NCI-H1694 (cell line): ENCODE measurements around the gene HBZ.
"Not testable (repeated sequence)": the region's sequence is repeated elsewhere in the genome, so short reads cannot be mapped to it uniquely, and the experiment has no call there.

Experiments used
- DNase-seq: peaks from one replicate; lab custom pipeline; 2025; lab: John Stamatoyannopoulos, UW

HBZ gene

GRCh38 chr16:179211-180092, 27.0 kb downstream of the HBZ start:
- no peak for DNase-seq

DNA sequence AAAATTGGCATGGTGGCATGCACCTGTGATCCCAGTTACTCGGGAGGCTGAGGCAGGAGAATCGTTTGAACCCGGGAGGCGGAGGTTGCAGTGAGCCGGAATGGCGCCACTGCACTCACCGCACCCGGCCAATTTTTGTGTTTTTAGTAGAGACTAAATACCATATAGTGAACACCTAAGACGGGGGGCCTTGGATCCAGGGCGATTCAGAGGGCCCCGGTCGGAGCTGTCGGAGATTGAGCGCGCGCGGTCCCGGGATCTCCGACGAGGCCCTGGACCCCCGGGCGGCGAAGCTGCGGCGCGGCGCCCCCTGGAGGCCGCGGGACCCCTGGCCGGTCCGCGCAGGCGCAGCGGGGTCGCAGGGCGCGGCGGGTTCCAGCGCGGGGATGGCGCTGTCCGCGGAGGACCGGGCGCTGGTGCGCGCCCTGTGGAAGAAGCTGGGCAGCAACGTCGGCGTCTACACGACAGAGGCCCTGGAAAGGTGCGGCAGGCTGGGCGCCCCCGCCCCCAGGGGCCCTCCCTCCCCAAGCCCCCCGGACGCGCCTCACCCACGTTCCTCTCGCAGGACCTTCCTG, 27.7 kb downstream of the HBZ start, which contains the start of gene HBQ1:
HBQ1 (plus strand) TSS at position 359 of the 575 bp plus-strand sequence; CDS start at position 387, 28 bp downstream.
- no peak for DNase-seq

DNA sequence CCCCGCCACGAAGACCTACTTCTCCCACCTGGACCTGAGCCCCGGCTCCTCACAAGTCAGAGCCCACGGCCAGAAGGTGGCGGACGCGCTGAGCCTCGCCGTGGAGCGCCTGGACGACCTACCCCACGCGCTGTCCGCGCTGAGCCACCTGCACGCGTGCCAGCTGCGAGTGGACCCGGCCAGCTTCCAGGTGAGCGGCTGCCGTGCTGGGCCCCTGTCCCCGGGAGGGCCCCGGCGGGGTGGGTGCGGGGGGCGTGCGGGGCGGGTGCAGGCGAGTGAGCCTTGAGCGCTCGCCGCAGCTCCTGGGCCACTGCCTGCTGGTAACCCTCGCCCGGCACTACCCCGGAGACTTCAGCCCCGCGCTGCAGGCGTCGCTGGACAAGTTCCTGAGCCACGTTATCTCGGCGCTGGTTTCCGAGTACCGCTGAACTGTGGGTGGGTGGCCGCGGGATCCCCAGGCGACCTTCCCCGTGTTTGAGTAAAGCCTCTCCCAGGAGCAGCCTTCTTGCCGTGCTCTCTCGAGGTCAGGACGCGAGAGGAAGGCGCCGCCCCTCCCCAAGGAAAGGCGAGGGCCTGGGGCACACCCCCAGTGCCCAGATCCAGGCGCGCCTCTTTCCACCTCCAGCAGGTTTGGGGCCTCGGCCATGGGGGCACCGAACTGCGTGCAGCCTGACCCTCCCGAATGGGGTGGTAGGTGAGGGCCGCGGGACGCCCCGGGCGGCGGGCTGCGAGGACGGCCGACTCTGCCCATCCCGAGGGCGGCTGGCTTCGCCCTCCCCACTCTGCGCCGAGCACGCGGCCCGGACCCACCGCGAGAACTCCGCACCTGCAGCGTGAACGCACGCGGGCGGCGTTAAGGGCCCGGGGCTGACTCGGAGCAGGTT, 28.5 kb downstream of the HBZ start:
- DNase-seq, result peak; percentile 24

- DNase-seq, result no peak
Observed at GRCh38 chr16:181565-182021, 29.1 kb downstream of the HBZ start.

DNA sequence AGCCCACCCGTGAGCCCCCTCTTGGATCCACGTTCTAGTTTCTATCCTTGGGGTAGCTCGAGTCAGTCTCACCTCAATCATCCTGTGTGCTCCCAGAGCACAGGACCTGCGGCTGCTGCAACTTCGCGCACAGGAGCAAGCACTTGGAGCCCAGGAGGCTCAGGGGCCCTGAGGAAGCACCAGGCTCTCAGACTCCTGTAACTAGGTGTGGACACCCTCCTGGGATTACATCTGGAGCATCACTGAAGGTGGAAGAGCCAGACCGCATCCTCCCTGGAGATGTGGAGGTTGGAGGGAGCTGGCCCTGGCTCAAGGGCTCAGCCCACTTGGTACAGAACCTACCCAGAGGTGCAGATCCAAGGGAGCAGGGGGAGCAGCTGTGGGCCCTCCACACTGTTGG, 30.6 kb downstream of the HBZ start:
- DNase-seq, result no peak

DNA sequence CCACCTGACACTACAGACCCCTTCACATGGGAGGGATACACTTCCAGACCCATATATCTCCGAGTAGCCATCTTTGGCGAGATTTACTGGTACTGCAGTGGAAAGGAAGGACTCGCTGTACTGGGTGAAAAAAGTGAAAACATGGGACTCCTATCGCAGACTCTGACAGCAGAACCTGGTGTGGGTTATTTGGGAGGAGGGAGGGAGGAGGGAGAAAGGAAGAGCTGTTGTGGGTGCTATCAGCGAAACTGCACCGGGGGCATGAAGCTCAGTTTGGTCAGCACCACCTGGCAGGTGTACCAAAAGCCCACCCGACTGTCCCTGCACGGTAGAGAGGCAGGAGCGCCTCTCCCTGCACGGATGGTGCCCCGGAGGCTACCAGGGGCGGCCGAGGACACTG, 32.8 kb downstream of the HBZ start:
- no peak for DNase-seq

- no peak for DNase-seq
Observed at GRCh38 chr16:185691-186090, 33.2 kb downstream of the HBZ start.

DNA sequence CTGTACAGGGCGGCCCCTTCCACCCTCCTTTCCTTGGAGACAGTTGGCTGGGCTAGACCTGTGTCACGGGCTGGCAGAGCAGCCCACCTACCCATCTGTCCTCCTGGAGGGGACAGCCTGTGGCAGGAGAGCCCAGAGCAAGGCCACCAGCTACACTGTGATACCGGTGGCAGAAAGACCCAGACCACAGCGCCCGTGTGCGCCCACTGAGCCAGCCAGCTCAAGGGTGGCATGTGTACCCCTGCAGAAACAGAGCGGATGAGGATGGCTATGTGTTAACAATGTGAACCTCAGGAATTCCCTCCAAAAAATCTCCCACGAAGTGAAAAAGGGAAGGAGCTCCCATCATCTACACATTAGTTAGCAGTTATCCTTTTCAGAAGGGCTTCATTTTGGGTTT, 34.9 kb downstream of the HBZ start:
- DNase-seq, result no peak

DNA sequence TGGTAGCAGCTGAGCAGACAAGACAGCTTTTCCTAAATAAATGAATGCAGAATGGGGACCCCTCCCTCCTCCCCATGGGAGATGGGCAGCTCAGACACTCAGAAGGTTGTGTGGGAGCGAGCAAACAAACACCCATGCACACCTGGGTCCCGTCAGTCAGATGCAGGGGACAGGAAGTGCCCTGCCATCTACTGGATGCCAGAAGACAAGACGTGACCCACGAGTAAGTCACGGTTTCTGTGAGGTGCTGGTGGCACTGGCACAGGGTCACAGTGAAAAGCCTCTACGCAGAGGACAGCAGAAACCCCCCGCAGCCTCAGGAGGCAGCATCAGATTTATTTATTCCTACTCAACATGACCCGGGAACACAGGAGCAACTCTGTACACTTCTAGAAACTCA, 36.2 kb downstream of the HBZ start:
- DNase-seq, result no peak

- DNase-seq, result no peak
Observed at GRCh38 chr16:189604-190186, 37.3 kb downstream of the HBZ start.

- DNase-seq, result no peak
Observed at GRCh38 chr16:191831-192230, 39.4 kb downstream of the HBZ start.

GRCh38 chr16:192686-193085, 40.2 kb downstream of the HBZ start:
- DNase-seq, result no peak

- DNase-seq, result no peak
Observed at GRCh38 chr16:193441-193840, 41.0 kb downstream of the HBZ start.

GRCh38 chr16:194516-194915, 42.1 kb downstream of the HBZ start:
- no peak for DNase-seq

DNA sequence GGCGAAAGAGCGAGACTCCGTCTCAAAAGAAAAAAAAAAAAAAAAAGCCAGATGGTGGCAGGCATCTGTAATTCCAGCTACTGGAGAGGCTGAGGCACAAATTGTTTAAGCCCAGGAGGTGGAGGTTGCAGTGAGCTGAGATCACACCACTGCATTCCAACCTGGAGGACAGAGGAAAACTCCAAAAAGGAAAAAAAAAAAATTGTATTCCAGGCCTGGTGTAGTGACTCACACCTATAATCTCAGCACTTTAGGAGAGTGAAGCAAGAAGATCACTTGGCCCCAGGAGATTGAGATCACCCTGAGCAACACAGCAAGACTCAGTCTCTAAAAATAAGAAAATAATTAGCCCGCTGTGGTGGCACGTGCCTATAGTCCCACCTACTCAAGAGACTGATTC, 47.9 kb downstream of the HBZ start:
- DNase-seq, result no peak

DNA sequence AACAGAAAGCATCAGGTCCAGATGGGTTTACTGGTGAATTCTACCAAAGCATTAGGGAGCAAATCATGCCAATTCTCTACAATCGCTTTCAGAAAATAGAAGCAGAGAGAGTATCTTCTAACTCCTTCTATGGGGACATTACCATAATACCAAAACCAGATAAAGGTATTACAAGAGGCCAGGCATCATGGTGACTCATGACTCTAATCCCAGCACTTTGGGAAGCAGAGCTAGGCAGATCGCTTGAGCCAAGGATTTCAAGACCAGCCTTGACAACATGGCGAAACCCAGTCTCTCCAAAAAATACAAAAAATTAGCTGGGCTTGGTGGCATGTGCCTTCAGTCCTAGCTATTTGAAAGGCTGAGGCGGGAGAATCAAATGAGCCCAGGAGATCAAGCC, 50.8 kb downstream of the HBZ start:
- DNase-seq, result no peak

DNA sequence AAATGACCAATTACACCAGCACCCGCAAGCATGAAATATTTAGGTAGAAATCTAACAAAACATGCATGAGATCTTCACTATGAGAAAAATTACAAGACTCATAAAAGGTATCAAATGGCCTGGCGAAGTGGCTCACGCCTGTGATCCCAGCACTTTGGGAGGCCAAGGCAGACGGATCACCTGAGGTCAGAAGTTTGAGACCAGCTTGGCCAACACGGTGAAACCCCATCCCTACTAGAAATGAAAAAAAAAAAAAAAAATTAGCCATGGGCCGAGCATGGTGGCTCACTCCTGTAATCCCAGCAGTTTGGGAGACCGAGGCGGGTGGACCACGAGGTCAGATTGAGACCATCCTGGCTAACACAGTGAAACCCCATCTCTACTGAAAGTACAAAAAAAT, 51.6 kb downstream of the HBZ start:
- not testable (repeated sequence) for DNase-seq
